Stimulated activated CD4-positive, alpha-beta T cell treated with anti-CD3 and anti-CD28 coated beads, Interleukin-12 subunit alpha, Interleukin-12 subunit beta, amount 100 ng/mL, for 24 hours (primary cell): ENCODE data around the gene LHX1.
A peak's percentile ranks its signal among the peaks of the same experiment; 100 is the strongest.

Source experiments
- DNase-seq, 2 experiments: peaks; one replicate each; pipeline ENCODE4 v3.0.0-alpha.2; 2020; ENCODE audit warnings: low read depth in 2 of 2

LHX1 gene

GRCh38 chr17:36937001-36937958, at the start of gene LHX1:
TSS of gene LHX1 (plus strand) at chr17:36937475. CDS start at chr17:36938198, 723 bp downstream.
- DNase-seq = no peak

GRCh38 chr17:36888236-36888951, 48.9 kb upstream of the LHX1 start:
- no peak for DNase-seq

GRCh38 chr17:36889770-36890349, 47.4 kb upstream of the LHX1 start:
- DNase-seq = no peak

GRCh38 chr17:36890398-36891168, 46.7 kb upstream of the LHX1 start:
- no peak for DNase-seq

- no peak for DNase-seq
Measured at GRCh38 chr17:36892112-36892838, 45.0 kb upstream of the LHX1 start.

GRCh38 chr17:36894177-36894576, 43.1 kb upstream of the LHX1 start:
- DNase-seq = no peak

- DNase-seq = no peak
Measured at GRCh38 chr17:36894925-36895324, 42.4 kb upstream of the LHX1 start.

GRCh38 chr17:36899250-36900159, 37.8 kb upstream of the LHX1 start:
- no peak for DNase-seq

GRCh38 chr17:36900160-36900512, 37.1 kb upstream of the LHX1 start:
- no peak for DNase-seq

- no peak for DNase-seq
Measured at GRCh38 chr17:36901506-36901905, 35.8 kb upstream of the LHX1 start.

- DNase-seq = no peak
Measured at GRCh38 chr17:36907407-36907806, 29.9 kb upstream of the LHX1 start.

GRCh38 chr17:36910513-36910912, 26.8 kb upstream of the LHX1 start:
- no peak for DNase-seq

- no peak for DNase-seq
Measured at GRCh38 chr17:36911001-36911400, 26.3 kb upstream of the LHX1 start.

GRCh38 chr17:36913132-36913531, 24.1 kb upstream of the LHX1 start:
- DNase-seq = no peak

GRCh38 chr17:36918211-36918691, 19.0 kb upstream of the LHX1 start:
- DNase-seq = no peak

GRCh38 chr17:36919407-36919968, 17.8 kb upstream of the LHX1 start:
- DNase-seq = no peak

GRCh38 chr17:36920032-36921005, 17.0 kb upstream of the LHX1 start:
- DNase-seq = no peak

GRCh38 chr17:36921095-36921851, 16.0 kb upstream of the LHX1 start:
- DNase-seq = peak; percentile 35 to 65
